Endothelial cell of umbilical vein (primary cell): ENCODE measurements around the gene TXNDC17.

Experiments used
- POLR2A ChIP-seq: IDR thresholded peaks from 2 replicates; pipeline ENCODE4 v1.6.1; 2012; ENCODE audit warnings: low read depth, mild to moderate bottlenecking, control low read depth, low read length
- POLR2AphosphoS5 ChIP-seq: IDR thresholded peaks from 2 replicates; pipeline ENCODE4 v1.6.1; 2012; ENCODE audit warnings: low read depth, mild to moderate bottlenecking, control low read depth, low read length, moderate library complexity; ENCODE audit not compliant: insufficient read depth
- TF ChIP-seq, protein P1 (sequence below), 2 donors: IDR thresholded peaks; 1 replicate in 1 of 2; 2 replicates in 1 of 2; pipeline ENCODE4 v1.5.1; 2011; ENCODE audit warnings: low read length in 2 of 2, mild to moderate bottlenecking in 2 of 2, moderate library complexity in 2 of 2, control low read depth in 1 of 2, inconsistent platforms in 1 of 2, low read depth in 1 of 2; ENCODE audit not compliant: insufficient read depth in 1 of 2; ENCODE audit errors: extremely low read depth in 1 of 2

DNA sequence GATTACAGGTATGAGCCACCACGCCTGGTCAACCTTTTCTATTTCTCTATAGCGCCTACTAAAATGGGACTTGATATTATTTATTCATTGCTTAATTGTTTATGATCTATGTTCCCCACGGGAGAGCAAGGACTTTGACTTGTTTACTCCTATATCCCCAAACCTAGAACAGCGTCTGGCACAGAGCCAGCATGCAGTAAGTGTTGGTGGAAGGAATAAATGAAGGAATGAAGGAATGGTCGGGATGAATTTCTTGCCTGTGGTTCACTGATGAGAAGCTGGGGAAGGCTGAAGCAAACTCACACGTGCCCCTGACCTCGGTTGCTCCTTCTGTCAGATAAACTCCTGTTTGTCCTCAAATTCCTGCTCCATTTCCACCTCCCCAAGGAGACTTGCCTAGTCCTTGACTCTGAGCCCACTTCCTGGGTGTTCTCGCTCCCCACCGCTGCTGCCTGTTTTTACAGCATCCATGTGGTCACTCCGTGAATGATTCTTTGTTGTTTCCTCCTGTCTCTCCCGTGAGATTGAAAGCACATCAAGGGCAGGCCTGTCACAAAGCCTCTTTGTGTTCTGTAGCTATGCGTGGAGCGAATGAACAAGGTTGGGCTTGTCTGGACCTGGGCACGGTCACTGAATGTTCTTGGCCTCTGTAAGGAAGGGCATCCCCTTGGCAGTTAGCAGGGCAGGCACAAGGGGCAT, 28.0 kb downstream of the TXNDC17 start:
- TF ChIP-seq, protein P1, sequence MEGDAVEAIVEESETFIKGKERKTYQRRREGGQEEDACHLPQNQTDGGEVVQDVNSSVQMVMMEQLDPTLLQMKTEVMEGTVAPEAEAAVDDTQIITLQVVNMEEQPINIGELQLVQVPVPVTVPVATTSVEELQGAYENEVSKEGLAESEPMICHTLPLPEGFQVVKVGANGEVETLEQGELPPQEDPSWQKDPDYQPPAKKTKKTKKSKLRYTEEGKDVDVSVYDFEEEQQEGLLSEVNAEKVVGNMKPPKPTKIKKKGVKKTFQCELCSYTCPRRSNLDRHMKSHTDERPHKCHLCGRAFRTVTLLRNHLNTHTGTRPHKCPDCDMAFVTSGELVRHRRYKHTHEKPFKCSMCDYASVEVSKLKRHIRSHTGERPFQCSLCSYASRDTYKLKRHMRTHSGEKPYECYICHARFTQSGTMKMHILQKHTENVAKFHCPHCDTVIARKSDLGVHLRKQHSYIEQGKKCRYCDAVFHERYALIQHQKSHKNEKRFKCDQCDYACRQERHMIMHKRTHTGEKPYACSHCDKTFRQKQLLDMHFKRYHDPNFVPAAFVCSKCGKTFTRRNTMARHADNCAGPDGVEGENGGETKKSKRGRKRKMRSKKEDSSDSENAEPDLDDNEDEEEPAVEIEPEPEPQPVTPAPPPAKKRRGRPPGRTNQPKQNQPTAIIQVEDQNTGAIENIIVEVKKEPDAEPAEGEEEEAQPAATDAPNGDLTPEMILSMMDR (IDR thresholded peaks at IDR 0.05; ENCODE audit: extremely low read depth in 1 of 2, insufficient read depth in 1 of 2, low read depth in 1 of 2, low read length in 2 of 2): no peak
- TF ChIP-seq POLR2AphosphoS5 (no peak), POLR2A (no peak)
